Measurements from ENCODE around the gene TWF2.
"Not testable (repeated sequence)": the region's sequence is repeated elsewhere in the genome, so short reads cannot be mapped to it uniquely, and the experiment has no call there.

Gene TWF2

DNA sequence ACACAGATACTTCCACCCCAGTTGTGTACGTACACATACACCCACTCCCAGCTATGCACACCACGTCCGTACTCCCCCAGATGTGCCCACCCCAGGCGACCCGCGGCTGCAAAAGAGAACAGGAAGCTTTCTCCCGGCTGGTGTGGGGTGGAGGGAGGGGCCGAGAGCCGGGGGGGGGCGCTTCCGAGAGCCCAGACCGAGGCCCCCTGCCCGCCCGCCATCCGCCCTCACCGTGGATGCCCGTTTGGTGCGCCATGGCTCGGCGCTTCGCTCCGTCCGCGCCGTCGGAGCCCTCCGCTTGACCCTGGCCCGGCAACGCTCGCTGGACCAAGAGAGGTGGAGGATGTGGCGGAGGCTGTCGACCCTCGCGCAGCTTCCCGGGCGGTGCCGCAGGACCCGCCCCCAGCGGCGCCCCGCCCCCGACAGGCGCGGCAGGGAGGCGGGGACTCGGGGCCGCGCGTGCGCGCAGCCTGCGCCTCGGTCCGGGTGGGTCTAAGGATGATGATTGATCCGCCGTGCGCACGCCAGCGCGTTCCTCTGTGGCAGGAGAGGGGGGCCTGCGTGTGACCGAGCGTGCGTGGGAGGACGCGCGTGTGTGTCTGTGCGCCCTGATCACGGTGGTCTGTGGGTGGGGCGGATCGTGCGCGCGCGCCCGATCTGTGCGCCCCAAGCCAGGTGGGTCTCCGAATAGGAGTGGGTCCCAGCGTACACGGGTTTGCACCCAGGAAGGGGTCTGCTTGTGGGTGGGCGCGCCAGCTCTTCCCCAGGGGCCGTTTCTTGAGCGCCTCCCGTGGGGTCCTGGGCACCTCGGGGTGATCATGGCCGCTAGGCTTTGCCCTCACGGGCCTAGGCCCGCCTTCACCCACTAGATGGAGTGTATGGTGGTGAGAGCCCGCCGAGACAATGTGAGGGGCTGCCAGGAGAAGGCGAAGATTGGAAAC is at the start of gene TWF2:
Gene TWF2, minus strand, starts transcription at position 398 of the 941 bp plus-strand sequence. Its CDS starts 142 bp downstream, at position 256.
- DNase-seq: peak; percentile 25

DNA sequence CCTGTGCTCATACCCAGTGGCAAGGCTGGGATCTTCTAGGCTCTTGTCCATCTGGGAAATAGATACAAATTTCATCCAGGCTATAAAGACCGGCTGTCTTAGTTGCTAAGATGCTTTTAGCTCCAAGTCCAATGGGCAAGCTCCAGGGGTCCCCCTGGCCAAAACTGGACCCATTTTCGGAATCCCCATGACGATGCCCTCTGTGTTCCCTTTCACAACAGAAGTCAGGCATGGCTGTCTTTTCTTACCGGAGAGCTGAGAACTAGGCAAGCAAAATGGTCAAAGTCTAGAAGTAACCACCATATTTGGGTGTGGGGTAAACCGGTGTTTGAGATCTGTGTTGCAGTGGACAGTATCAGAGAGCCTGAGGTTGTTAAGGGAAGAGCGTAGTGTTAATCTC is 49.7 kb upstream of the TWF2 start:
- no peak for DNase-seq

- DNase-seq: no peak
Measured at GRCh38 chr3:52286777-52287110, 47.8 kb upstream of the TWF2 start.

DNA sequence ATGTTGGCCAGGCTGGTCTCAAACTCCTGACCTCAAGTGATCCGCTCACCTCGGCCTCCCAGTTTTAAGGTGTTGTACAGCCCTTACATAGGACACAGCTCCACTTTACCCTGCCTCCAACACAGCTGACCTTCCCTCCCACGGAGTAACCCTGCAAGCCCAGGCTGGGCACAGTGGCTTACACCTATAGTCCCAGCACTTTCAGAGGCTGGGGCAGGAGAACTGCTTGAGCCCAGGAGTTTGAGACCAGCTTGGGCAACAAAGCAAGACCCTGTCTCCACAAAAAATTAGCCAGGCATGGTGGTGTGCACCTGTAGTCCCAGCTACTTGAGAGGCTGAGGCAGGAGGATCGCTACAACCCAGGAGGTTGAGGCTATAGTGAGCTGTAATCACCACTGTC is 45.1 kb upstream of the TWF2 start:
- not testable (repeated sequence) for DNase-seq

DNA sequence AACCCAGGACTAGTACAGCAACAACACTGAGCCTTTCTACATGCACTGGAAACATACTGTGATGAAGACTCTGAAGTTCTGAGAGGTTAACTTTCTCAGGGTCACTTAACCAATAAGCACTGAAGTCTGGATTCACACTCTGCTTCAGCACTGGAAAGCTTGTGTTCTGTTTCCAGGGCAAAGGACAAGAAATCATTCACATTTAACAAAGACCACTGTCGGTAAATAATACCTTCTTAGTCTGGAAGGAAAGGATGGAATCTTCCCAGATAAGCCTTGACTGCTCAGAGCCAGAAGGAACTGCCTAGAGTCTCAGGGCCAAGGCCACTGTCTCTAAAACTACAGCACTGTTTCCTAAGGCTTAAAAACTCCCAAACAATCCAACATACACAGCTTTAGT is 44.3 kb upstream of the TWF2 start:
- no peak for DNase-seq

DNA sequence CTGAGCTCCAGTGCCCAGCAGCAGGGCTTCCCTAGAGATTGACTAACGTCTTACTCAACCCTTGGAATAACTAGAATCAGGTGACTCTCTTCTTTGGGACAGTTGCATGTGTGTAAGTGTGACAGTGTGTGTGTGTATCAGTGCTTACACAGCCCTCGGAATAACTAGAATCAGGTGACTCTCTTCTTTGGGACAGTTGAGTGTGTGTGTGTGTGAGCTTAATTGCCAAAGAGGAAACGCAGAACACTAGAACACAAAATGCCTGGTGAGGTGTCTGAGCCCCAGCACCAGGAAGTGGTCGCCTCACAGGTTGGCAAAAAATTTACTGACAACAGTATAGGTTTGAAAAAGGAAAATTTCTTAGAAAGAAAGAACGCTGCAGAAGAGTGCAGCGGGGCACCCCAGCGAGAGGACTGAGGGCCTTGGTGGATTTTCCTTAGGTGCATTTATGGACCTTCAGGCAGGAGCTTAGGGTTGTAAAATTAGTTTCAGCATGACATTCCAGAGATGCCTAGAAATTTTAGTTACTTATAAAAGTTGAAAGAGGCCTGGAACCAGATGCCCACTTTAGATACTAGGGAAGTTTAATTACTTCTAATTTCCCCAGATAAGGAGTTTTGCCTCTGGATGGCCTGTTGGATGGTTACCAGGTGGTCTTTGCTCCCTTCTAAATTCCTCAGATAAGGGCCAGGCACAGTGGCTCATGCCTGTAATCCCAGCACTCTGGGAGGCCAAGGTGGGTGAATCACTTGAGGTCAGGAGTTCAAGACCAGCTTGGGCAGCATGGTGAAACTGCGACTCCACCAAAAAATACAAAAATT is 43.2 kb upstream of the TWF2 start:
- DNase-seq: no peak

DNA sequence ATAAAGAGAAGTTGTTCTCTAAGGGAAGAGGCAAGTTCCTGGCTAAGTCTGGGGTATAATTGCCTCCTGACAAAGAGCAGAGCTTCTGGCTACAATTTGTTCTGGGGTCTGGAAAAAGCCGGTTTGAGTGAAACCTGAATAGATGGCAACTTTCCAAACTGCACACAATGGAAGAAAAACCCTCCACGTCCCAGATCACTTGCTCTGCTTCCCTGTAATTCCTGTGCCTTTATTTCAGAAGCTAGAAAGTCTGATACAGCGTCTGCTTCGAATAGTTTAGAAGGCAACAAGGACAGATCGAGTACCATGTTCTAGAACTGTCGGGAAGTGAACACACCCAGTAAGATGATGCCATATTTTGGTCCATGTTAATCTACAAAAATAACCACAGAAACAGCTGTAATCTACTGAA is 41.1 kb upstream of the TWF2 start:
- DNase-seq: no peak

GRCh38 chr3:52279596-52279995 is 40.6 kb upstream of the TWF2 start:
- no peak for DNase-seq

- peak; percentile 78 for DNase-seq
Measured at GRCh38 chr3:52278510-52279069, 39.6 kb upstream of the TWF2 start, which contains the start of gene WDR82. Gene WDR82 (minus strand): TSS chr3:52278649. CDS start chr3:52278361, 288 bp downstream.

- no peak for DNase-seq
Measured at GRCh38 chr3:52277972-52278509, 39.1 kb upstream of the TWF2 start.

GRCh38 chr3:52277071-52277964 is 38.4 kb upstream of the TWF2 start:
- peak; percentile 27 for DNase-seq

GRCh38 chr3:52274781-52275180 is 35.8 kb upstream of the TWF2 start:
- not testable (repeated sequence) for DNase-seq

DNA sequence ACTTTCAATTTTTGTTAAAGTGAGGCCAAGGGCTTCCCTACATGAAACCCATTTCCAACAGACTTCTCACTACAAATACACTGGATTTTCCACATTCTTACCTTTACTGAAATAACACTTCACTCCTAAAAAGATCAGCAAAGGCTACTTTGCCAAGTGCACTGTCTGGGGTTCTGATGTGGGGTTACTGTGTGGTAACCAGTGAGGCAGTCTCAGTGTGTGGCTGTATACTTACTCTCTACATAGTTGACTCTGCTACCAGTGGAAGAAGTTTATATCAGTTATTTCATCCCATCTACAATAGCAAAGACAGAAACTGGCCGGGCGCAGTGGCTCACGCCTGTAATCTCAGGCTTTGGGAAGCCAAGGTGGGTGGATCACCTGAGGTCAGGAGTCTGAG is 33.9 kb upstream of the TWF2 start:
- DNase-seq: no peak

DNA sequence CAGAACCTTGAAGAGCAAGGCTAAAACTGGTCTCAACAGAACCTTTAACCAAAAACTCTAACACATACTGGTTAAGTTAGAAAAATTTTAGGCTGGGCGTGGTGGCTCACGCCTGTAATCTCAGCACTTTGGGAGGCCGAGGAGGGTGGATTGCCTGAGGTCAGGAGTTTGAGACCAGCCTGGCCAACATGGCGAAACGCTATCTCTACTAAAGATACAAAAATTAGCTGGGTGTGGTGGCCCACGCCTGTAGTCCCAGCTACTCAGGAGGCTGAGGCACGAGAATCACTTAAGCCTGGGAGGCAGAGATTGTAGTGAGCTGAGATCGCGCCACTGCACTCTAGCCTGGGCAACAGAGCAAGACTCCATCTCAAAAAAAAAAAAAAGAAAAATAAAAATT is 33.2 kb upstream of the TWF2 start:
- not testable (repeated sequence) for DNase-seq

DNA sequence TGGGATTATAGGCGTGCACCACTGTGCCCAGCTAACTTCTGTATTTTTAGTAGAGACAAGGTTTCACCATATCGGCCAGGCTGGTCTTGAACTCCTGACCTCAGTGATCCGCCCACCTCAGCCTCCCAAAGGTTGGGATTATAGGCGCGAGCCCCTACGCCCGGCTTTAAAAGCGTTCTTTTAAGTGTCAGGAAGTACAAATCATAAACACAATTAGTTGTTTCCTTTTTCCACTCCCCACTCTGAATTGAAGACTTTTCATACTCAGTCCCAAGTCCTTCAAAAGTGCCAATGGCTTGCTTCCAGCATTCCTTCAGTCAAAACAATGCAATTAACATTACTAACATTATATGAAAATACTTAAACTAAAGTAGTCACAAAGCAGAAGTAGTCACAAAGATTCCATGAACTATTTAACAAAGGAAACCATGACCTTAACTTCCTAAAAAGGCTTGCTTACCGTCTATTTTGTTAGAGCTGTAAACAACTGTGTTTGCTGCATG is 31.3 kb upstream of the TWF2 start:
- DNase-seq: no peak

DNA sequence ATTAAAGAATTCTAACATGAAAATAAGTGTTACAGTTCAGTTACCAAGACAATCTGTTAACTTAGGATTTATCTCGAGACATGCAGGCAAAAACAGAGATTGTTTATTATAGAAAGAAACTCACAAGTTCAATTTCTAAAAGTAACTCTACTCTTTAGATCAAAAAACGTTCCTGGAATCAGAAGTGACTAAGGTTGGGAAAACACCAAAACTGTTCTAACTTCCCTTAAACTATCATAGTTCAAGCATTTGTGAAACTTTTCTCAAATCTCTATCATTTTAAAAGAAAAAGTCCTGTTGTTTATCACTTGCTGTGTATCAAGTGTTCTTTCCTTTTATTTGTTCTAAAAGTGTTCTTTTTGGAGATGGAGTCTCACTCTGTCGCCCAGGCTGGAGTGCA is 30.8 kb upstream of the TWF2 start:
- DNase-seq: no peak

DNA sequence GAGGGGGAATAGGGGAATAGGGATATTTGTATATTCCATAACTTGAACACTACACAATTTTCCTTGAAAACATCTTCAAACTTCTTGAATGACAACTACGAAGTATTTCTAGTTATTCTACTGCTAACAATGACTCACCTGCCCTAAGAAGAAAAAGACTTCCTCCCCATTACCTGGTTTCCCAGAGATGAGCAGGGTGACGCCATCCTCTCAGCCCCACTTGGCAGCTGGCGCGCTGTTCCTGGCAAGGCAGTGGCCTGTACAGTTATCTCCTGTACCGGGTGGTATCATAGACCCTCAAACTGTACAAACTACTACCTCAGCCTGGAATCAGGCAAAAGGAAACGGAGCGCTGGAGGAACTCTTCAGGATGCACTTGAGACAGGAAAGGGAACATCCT is 29.1 kb upstream of the TWF2 start:
- no peak for DNase-seq

GRCh38 chr3:52265387-52265786 is 26.4 kb upstream of the TWF2 start:
- no peak for DNase-seq

- no peak for DNase-seq
Measured at GRCh38 chr3:52262447-52262846, 23.5 kb upstream of the TWF2 start.

DNA sequence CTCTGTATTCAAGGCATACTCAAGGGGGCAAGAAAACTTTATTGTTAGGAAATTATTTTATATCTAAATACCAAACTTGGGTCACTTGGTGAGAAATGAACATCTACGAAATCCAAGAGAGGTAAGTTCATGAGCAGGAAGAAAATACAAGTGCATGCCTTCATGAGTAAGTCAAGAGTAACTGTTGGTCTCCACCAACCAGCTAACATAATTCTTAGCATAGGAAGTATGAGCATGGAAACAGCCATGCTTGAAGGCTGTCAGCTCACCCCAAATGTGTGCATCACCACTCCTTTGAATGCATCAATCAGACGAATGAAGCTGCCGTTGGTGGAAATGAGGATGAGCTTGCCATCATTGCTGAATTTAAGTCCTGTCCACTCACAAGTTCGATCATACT is 20.5 kb upstream of the TWF2 start:
- no peak for DNase-seq

DNA sequence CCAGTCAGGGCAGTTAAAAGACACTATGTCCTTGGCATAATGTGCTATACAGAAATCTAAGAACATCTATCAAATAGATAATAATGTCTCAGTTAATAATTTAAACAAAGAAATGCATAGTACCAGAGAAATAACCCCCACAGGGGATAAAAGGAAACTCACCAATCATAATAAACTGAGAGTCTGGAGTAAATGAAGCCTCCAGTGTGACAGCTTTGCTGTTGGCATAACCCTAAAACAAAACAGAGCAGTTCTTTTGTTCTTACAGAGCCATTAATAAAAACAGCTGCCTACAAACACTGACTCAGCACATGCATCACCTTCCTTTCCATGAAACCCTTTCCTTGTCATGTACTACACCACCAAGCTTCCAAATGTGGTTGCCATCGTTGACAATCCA is 20.1 kb upstream of the TWF2 start:
- DNase-seq: no peak

- no peak for DNase-seq
Measured at GRCh38 chr3:52257911-52258310, 19.0 kb upstream of the TWF2 start.
